Esophagus squamous epithelium (tissue), 5 donors: ENCODE results near the gene STPG1. TPM values are rescaled to one million over a fixed set of nuclear protein-coding genes. Genes with fewer than 3 reads are reported as not detected.

Experiments
- DNase-seq: peaks from one replicate; lab custom pipeline; 2025; lab: John Stamatoyannopoulos, UW
- H3K27ac ChIP-seq, 4 donors: fragments of 200-600 bp; sonication (generic); one replicate each; pipeline ENCODE4 v1.5.1; 2016 to 2019; ENCODE audit warnings: mild to moderate bottlenecking in 1 of 4
- H3K27me3 ChIP-seq, 4 donors: fragments of 200-600 bp; sonication (generic); 1 replicate in 3 of 4; 2 replicates in 1 of 4; pipeline versions ENCODE4 v1.5.1 to v1.6.0; 2017 to 2021; ENCODE audit warnings: antibody characterized with exemption in 1 of 4
- H3K36me3 ChIP-seq, 3 donors: fragments of 200-600 bp; sonication (generic); one replicate each; pipeline ENCODE4 v1.5.1; 2016 to 2019
- H3K4me1 ChIP-seq, 3 donors: fragments of 200-600 bp; sonication (generic); one replicate each; pipeline ENCODE4 v1.5.1; 2017 to 2019
- H3K4me3 ChIP-seq, 4 donors: fragments of 200-600 bp; sonication (generic); 1 replicate in 3 of 4; 2 replicates in 1 of 4; pipeline ENCODE4 v1.5.1; 2016 to 2019; ENCODE audit warnings: mild to moderate bottlenecking in 2 of 4, moderate library complexity in 1 of 4
- H3K9me3 ChIP-seq, 3 donors: fragments of 200-600 bp; sonication (generic); one replicate each; pipeline ENCODE4 v1.5.1; 2016 to 2019
- POLR2A ChIP-seq, 4 donors: fragments of 450-650 bp; IDR thresholded peaks; one replicate each; pipeline ENCODE4 v1.6.1; 2017; ENCODE audit warnings: antibody characterized with exemption in 4 of 4, mild to moderate bottlenecking in 4 of 4, moderate library complexity in 3 of 4
- WGBS, 2 donors: methylation state at CpG; one replicate each; pipeline ENCODE4 v1.1.5; 2018; 5-methylcytosine and 5-hydroxymethylcytosine counted together
- intact Hi-C: fragments of 100-400 bp; cut with DNase I; formaldehyde crosslinking; loops from one replicate; pipeline ENCODE4 v1.15.0; 2022
- total RNA-seq, 4 donors: library from RNA; depleted of rRNA; stranded (reverse); fragments of >200 nt; gene quantifications; one replicate each; pipeline ENCODE4 v1.1.0, GENCODE V29; 2016
- TF ChIP-seq, protein P1 (sequence below), 6 experiments: fragments of 450-650 bp in 4 of 6; fragments of 200-600 bp in 2 of 6; sonication (generic) in 2 of 6; IDR thresholded peaks; one replicate each; pipeline ENCODE4 v1.5.1; 2016 to 2019; ENCODE audit warnings: antibody characterized with exemption in 6 of 6, mild to moderate bottlenecking in 4 of 6, moderate library complexity in 4 of 6
- donor health status: DM: yes; HTN: yes; CAD: no.

The STPG1 gene
- total RNA-seq, 4 donors from 2014 or later: 2.6 to 6.9 (median 5.6) TPM

DNA sequence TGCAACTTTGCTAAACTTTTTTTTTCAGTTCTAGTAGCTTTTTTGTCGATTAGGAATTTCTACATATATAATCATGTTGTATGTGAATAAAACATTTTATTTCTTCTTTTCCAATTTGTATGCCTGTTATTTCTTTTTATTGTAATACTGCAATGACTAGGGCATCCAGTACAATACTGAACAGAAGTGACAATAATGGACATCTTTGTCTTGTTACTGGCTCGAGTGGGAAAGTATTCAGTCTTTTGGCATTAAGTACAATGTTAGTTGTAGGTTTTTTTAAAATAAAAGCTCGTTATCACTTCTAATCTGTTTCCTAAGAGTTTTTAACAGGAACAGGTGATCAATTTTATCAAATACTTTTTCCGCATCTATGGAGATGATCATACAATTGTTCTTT lies 9.8 kb downstream of the STPG1 start:
- H3K4me1 ChIP-seq: no peaks in the 10 kb centered on the region
- H3K36me3 ChIP-seq: peaks cover 0 to 25% (median 0%) of the 10 kb centered on the region in 3 donors
- intact Hi-C loops: no loop called here
- H3K27ac ChIP-seq: no peak overlapping the region
- H3K4me3 ChIP-seq: no peak overlapping the region
- no peaks in the 10 kb centered on the region for H3K27me3 ChIP-seq
- TF ChIP-seq, protein P1, sequence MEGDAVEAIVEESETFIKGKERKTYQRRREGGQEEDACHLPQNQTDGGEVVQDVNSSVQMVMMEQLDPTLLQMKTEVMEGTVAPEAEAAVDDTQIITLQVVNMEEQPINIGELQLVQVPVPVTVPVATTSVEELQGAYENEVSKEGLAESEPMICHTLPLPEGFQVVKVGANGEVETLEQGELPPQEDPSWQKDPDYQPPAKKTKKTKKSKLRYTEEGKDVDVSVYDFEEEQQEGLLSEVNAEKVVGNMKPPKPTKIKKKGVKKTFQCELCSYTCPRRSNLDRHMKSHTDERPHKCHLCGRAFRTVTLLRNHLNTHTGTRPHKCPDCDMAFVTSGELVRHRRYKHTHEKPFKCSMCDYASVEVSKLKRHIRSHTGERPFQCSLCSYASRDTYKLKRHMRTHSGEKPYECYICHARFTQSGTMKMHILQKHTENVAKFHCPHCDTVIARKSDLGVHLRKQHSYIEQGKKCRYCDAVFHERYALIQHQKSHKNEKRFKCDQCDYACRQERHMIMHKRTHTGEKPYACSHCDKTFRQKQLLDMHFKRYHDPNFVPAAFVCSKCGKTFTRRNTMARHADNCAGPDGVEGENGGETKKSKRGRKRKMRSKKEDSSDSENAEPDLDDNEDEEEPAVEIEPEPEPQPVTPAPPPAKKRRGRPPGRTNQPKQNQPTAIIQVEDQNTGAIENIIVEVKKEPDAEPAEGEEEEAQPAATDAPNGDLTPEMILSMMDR (IDR thresholded peaks at IDR 0.05): no peak
- no peak for TF ChIP-seq POLR2A (IDR thresholded peaks at IDR 0.05)
- H3K9me3 ChIP-seq: no peaks in the 10 kb centered on the region
- DNase-seq: no peak
- whole genome bisulfite sequencing, 2 donors: 85 to 90% methylated on average over 4 of the region's 4 CpGs

DNA sequence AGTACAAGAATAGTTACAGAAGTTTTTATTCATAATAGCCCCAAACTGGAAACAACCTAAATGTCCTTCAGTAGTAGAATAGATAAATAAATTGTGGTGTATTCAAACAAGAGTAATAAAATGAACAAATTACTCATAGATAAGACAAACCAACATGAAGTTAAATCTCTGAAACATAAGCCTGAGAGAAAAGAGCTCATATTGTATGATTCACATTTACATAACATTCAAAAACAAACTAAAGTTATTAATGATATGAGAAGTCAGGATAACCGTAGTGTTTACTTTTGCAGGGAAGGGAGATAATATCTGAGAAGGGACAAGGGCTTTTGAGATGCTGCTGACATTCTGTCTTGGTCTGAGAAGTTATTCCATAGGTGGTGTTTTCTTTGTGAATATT lies 13.5 kb downstream of the STPG1 start:
- 50 to 53% methylated on average over 1 of the region's 1 CpG for WGBS, 2 donors
- no peak overlapping the region for H3K27ac ChIP-seq
- H3K4me1 ChIP-seq: no peaks in the 10 kb centered on the region
- TF ChIP-seq, protein P1 (IDR thresholded peaks at IDR 0.05): no peak
- TF ChIP-seq POLR2A (IDR thresholded peaks at IDR 0.05): no peak
- no peak for DNase-seq
- H3K36me3 ChIP-seq: peaks cover 0 to 25% (median 0%) of the 10 kb centered on the region in 3 donors
- H3K9me3 ChIP-seq: no peaks in the 10 kb centered on the region
- intact Hi-C loops: no loop called here
- H3K27me3 ChIP-seq: no peaks in the 10 kb centered on the region
- H3K4me3 ChIP-seq: no peak overlapping the region

DNA sequence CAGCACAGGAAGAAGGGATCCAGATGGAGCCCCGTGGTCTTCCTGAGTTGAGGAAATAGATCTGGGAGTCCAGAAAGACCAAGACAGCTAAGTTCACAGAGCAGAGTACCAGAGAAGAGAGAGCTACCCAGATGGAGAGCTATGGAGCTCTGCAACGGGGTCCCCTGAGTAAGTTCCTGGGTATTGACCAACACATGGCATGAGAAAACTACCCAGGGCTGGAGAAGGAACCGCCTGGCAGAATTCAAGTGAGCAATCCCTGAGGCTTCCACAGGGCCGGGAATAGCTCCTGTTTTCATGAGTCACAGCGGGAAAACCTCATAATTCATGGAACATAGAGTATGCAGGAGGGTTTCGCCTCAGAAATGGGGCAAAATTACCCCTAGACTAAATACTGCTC lies 19.7 kb downstream of the STPG1 start:
- WGBS, 2 donors: 41 to 48% methylated on average over 6 of the region's 6 CpGs
- H3K36me3 ChIP-seq: no peaks in the 10 kb centered on the region
- H3K27ac ChIP-seq: peak overlapping the region in 1 of 4 donors; percentile 90
- H3K4me3 ChIP-seq: no peak overlapping the region
- DNase-seq: no peak
- TF ChIP-seq POLR2A (IDR thresholded peaks at IDR 0.05): no peak
- TF ChIP-seq, protein P1 (IDR thresholded peaks at IDR 0.05): no peak
- H3K9me3 ChIP-seq: no peaks in the 10 kb centered on the region
- H3K4me1 ChIP-seq: peaks cover 0 to 52% (median 18%) of the 10 kb centered on the region in 3 donors
- H3K27me3 ChIP-seq: no peaks in the 10 kb centered on the region
- intact Hi-C loops: no loop called here

DNA sequence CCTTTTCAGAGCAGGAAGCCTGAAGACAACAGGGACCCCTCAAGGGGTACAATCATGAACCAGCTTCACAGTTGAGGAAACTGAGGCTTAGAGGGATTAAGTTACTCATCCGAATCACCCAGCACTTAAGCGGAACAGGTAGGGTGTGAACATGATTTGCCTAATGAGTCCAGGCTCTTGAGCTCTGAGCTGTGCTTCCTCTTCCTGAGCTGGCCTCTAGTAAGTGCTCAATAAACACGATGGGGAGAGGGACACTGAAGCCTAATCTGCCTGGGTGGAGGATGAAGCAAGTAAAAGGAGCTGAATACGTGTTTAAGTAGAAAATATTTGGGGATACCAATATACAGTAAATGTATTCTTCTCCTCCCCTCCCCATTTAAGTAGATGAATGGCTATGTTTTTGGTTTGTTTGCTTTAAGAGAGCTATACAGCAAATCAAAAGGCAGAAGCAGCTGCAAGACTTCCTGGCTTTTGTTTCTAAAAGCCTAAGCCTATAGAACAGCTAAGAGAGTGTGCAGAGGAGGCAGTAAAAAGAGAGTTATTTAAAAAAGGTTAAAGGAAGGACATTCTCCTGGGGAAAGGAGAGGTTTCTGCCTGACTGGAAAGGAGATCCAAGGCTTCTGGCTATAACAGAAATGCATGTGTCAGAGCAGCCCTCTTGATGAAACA lies 20.5 kb downstream of the STPG1 start:
- Histone ChIP-seq H3K9me3 (no peaks in the 10 kb centered on the region), H3K27me3 (no peaks in the 10 kb centered on the region), H3K4me1 (peaks cover 0 to 60% (median 20%) of the 10 kb centered on the region in 3 donors), H3K27ac (peak overlapping the region; percentile 71 to 91 (median 90)), H3K36me3 (peaks cover 0 to 4% (median 0%) of the 10 kb centered on the region in 3 donors), H3K4me3 (no peak overlapping the region)
- 31 to 36% methylated on average over 4 of the region's 4 CpGs for WGBS, 2 donors
- no peak for DNase-seq
- intact Hi-C loops: no loop called here
- no peak for TF ChIP-seq POLR2A (IDR thresholded peaks at IDR 0.05)
- TF ChIP-seq, protein P1 (IDR thresholded peaks at IDR 0.05): no peak

DNA sequence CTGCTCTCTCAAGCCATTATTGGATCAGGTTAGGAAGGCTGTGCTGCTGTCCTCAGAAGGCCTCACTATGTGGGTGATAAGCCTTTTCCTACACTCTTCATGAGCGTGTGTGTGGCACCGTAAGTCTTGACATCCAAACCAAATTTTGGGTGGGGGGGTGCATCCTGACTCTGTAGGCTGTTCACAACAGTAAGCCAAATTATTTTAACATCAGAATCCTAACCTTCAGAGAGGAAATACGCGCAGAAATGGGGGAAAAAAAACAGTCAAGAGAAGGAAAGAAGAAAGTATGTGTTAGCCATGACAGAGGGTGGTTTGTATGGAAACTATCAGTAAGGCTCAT lies 21.0 kb downstream of the STPG1 start:
- H3K27ac ChIP-seq: peak overlapping the region; percentile 71 to 91 (median 90)
- no peak overlapping the region for H3K4me3 ChIP-seq
- H3K36me3 ChIP-seq: peaks cover 0 to 7% (median 0%) of the 10 kb centered on the region in 3 donors
- no peak for TF ChIP-seq POLR2A (IDR thresholded peaks at IDR 0.05)
- TF ChIP-seq, protein P1 (IDR thresholded peaks at IDR 0.05): peak in 1 of 6 experiments; percentile 8
- 64 to 83% methylated on average over 3 to 4 of the region's 4 CpGs for WGBS, 2 donors
- intact Hi-C loops: no loop called here
- H3K9me3 ChIP-seq: no peaks in the 10 kb centered on the region
- peaks cover 0 to 65% (median 20%) of the 10 kb centered on the region in 3 donors for H3K4me1 ChIP-seq
- H3K27me3 ChIP-seq: no peaks in the 10 kb centered on the region
- DNase-seq: no peak
